B cell (primary cell): ENCODE measurements around the gene EEPD1.

Experiments used
- EZH2 ChIP-seq: IDR thresholded peaks from 2 replicates; pipeline ENCODE4 v1.6.1; 2012; ENCODE audit warnings: borderline replicate concordance, low read depth, mild to moderate bottlenecking, moderate library complexity, low read length; ENCODE audit not compliant: insufficient read depth, poor library complexity, severe bottlenecking
- TF ChIP-seq, protein P1 (sequence below): fragments of 200-600 bp; IDR thresholded peaks from one replicate; pipeline ENCODE4 v1.8.0; 2022; ENCODE audit warnings: antibody characterized with exemption, mild to moderate bottlenecking

GRCh38 chr7:36176697-36177096 lies 23.6 kb downstream of the EEPD1 start:
- TF ChIP-seq, protein P1, sequence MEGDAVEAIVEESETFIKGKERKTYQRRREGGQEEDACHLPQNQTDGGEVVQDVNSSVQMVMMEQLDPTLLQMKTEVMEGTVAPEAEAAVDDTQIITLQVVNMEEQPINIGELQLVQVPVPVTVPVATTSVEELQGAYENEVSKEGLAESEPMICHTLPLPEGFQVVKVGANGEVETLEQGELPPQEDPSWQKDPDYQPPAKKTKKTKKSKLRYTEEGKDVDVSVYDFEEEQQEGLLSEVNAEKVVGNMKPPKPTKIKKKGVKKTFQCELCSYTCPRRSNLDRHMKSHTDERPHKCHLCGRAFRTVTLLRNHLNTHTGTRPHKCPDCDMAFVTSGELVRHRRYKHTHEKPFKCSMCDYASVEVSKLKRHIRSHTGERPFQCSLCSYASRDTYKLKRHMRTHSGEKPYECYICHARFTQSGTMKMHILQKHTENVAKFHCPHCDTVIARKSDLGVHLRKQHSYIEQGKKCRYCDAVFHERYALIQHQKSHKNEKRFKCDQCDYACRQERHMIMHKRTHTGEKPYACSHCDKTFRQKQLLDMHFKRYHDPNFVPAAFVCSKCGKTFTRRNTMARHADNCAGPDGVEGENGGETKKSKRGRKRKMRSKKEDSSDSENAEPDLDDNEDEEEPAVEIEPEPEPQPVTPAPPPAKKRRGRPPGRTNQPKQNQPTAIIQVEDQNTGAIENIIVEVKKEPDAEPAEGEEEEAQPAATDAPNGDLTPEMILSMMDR, result no peak
- no peak for TF ChIP-seq EZH2
